T-cell (primary cell): ENCODE results near the gene REEP6. TPM values are rescaled to one million over a fixed set of nuclear protein-coding genes. Genes with fewer than 3 reads are reported as not detected.

ENCODE experiments used
- ATAC-seq, 4 experiments: fragments of 200-7000 bp in 3 of 4; fragments of 150-1000 bp in 1 of 4; cut with Tn5 transposase; replicated peaks in 1 of 4; 1 replicate in 3 of 4; 2 replicates in 1 of 4; pipeline ENCODE4 v1.10.0; 2021; ENCODE audit warnings: moderate library complexity in 3 of 4, mild to moderate bottlenecking in 2 of 4, moderate number of reproducible peaks in 1 of 4
- CTCF ChIA-PET, 2 donors: fragments of 300-600 bp; sonication (Branson Sonifier 250); formaldehyde crosslinking; loops; one replicate each; lab custom pipeline; 2022; ENCODE audit warnings: antibody characterized with exemption in 2 of 2; lab: Charles Lee
- POLR2A ChIA-PET, 2 donors: fragments of 300-600 bp; sonication (Branson Sonifier 250); formaldehyde crosslinking; loops; one replicate each; lab custom pipeline; 2022; ENCODE audit warnings: antibody characterized with exemption in 2 of 2; lab: Charles Lee
- DNase-seq, 35 experiments: peaks; one replicate each; pipeline versions ENCODE4 v3.0.0 to v3.0.0-alpha.2; 2013 to 2023
- H3K27ac ChIP-seq: one replicate; pipeline ENCODE4 v1.5.1; 2013; ENCODE audit warnings: low read length
- H3K27me3 ChIP-seq, 2 experiments: replicated peaks in 1 of 2; 1 replicate in 1 of 2; 2 replicates in 1 of 2; pipeline versions ENCODE4 v1.6.1 to v1.7.0; 2013; ENCODE audit warnings: low read length in 1 of 2, mixed read lengths in 1 of 2; ENCODE audit not compliant: control insufficient read depth in 2 of 2, insufficient read depth in 2 of 2; ENCODE audit errors: extremely low read depth in 1 of 2
- H3K36me3 ChIP-seq, 2 donors: 1 replicate in 1 of 2; 2 replicates in 1 of 2; pipeline versions ENCODE4 v1.6.1 to v1.7.0; 2013; ENCODE audit warnings: low read length in 1 of 2; ENCODE audit not compliant: control insufficient read depth in 2 of 2, insufficient read depth in 1 of 2; ENCODE audit errors: extremely low read depth in 1 of 2
- H3K4me1 ChIP-seq, 2 experiments: 1 replicate in 1 of 2; 2 replicates in 1 of 2; pipeline versions ENCODE4 v1.6.1 to v1.7.0; 2013; ENCODE audit warnings: low read length in 2 of 2, mixed read lengths in 1 of 2; ENCODE audit not compliant: insufficient read depth in 2 of 2, control insufficient read depth in 1 of 2; ENCODE audit errors: extremely low read depth in 1 of 2
- H3K4me3 ChIP-seq, 2 donors: 1 replicate in 1 of 2; 2 replicates in 1 of 2; pipeline versions ENCODE4 v1.5.1 to v1.7.0; 2013; ENCODE audit warnings: mild to moderate bottlenecking in 2 of 2, low read length in 1 of 2, moderate library complexity in 1 of 2; ENCODE audit not compliant: control insufficient read depth in 1 of 2; ENCODE audit errors: extremely low read depth in 1 of 2
- H3K9me3 ChIP-seq: 2 replicates; pipeline ENCODE4 v1.7.0; 2013
- H3K27ac Mint-ChIP-seq, 2 donors: one replicate each; pipeline ENCODE4 v1.8.0; 2020 to 2021; ENCODE audit warnings: mild to moderate bottlenecking in 2 of 2, mixed read lengths in 2 of 2
- H3K27me3 Mint-ChIP-seq, 2 donors: one replicate each; pipeline ENCODE4 v1.8.0; 2021 to 2022; ENCODE audit warnings: mixed read lengths in 2 of 2
- H3K36me3 Mint-ChIP-seq: one replicate; pipeline ENCODE4 v1.8.0; 2021; ENCODE audit warnings: mixed read lengths
- H3K4me1 Mint-ChIP-seq, 3 donors: one replicate each; pipeline ENCODE4 v1.8.0; 2020 to 2022; ENCODE audit warnings: mixed read lengths in 3 of 3, mild to moderate bottlenecking in 1 of 3
- H3K4me3 Mint-ChIP-seq, 3 donors: one replicate each; pipeline ENCODE4 v1.8.0; 2020 to 2022; ENCODE audit warnings: mild to moderate bottlenecking in 3 of 3, mixed read lengths in 3 of 3, moderate library complexity in 3 of 3
- H3K9me3 Mint-ChIP-seq, 3 donors: one replicate each; pipeline ENCODE4 v1.8.0; 2020 to 2022; ENCODE audit warnings: mixed read lengths in 3 of 3
- WGBS: methylation state at CpG from one replicate; pipeline ENCODE4 v1.1.5; 2013; ENCODE audit warnings: missing lambda C conversion rate; ENCODE audit not compliant: insufficient coverage; 5-methylcytosine and 5-hydroxymethylcytosine counted together
- total RNA-seq, 35 experiments: library from RNA in 6 of 35; stranded (reverse) in 6 of 35; fragments of 120-200 nt in 1 of 35; gene quantifications; one replicate each; pipeline versions ENCODE4 v1.2.1 to v1.2.4 and lab custom pipeline; 2013 to 2026

The REEP6 gene
- total RNA-seq, 5 donors from 2014 or later (not counting 1 experiment from before 2014, with no cell fraction given), result 2.2 to 6.9 (median 5.5) TPM

DNA sequence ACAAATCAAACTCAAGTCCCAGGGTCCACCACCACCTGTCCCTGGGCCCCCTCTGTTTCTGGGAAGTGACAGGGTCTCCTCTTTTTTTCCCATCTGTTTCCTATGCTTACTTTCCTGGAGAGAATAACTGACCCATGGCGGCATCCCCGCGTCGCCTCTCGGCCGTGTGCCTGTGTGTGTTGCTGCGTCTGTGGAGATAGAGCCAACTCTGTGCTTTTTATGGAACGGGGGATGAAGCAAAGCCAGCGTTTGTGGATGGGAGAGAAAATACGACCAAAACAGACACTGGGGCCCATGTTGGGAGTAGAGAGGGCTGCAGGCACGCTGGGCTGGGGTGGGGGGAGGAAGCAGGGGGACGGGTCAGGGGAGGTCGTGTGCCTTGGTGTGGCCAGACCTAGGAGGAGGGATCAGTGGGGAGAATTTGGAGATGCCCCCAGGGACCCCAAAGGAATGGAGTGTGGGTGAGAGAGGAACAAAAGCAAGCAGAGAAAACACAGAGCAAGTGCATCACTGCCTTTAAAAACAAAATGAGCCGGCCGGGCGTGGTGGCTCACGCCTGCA lies 49.5 kb downstream of the REEP6 start:
- ChIA-PET CTCF (no interaction called here), POLR2A (no interaction called here)
- Histone ChIP-seq H3K4me3 (no peak overlapping the region), H3K4me1 (no peaks in the 10 kb centered on the region), H3K27ac (no peak overlapping the region), H3K9me3 (no peaks in the 10 kb centered on the region), H3K36me3 (no peaks in the 10 kb centered on the region), H3K27me3 (peaks cover 4 to 59% of the 10 kb centered on the region in 2 experiments)
- ATAC-seq, result no peak
- Mint-ChIP-seq H3K9me3 (no peaks in the 10 kb centered on the region), H3K27me3 (peaks cover 14 to 30% of the 10 kb centered on the region in 2 donors), H3K27ac (no peak overlapping the region), H3K4me1 (no peaks in the 10 kb centered on the region), H3K36me3 (no peaks in the 10 kb centered on the region), H3K4me3 (no peak overlapping the region)
- 45% methylated on average over 10 of the region's 17 CpGs for WGBS
- DNase-seq, result no peak

Other genes with a start within 250 kb of the REEP6 start
- 100 to 1,000 TPM; 117 to 233 (median 155) TPM for gene ATP5F1D, start 249.4 kb upstream of the REEP6 start, total RNA-seq
- 100 to 1,000 TPM in 1 of 5 donors, 10 to 100 TPM in 4; 54.0 to 161 (median 66.9) TPM for gene MIDN, start 242.6 kb upstream of the REEP6 start, total RNA-seq
- 100 to 1,000 TPM; 477 to 682 (median 657) TPM for gene CIRBP, start 221.8 kb upstream of the REEP6 start, total RNA-seq
- 10 to 100 TPM; 42.1 to 69.8 (median 60.4) TPM for gene FAM174C, start 215.7 kb upstream of the REEP6 start, total RNA-seq
- under 1 TPM in 1 of 5 donors, not detected in 4; 0.38 TPM for gene EFNA2, start 205.3 kb upstream of the REEP6 start, total RNA-seq
- 10 to 100 TPM; 50.3 to 85.5 (median 79.6) TPM for gene NDUFS7, start 107.3 kb upstream of the REEP6 start, total RNA-seq
- gene GAMT, start 89.6 kb upstream of the REEP6 start, total RNA-seq, result 10 to 100 TPM; 11.8 to 18.1 (median 13.7) TPM
- gene DAZAP1, start 83.6 kb upstream of the REEP6 start, total RNA-seq, result 100 to 1,000 TPM; 153 to 170 (median 161) TPM
- 1,000 to 10,000 TPM; 1,731 to 2,353 (median 2,282) TPM for gene RPS15, start 52.8 kb upstream of the REEP6 start, total RNA-seq
- under 1 TPM; 0.08 to 0.29 (median 0.13) TPM for gene APC2, start 41.1 kb upstream of the REEP6 start, total RNA-seq
- 10 to 100 TPM; 30.8 to 76.2 (median 71.4) TPM for gene C19orf25, start 12.0 kb upstream of the REEP6 start, total RNA-seq
- gene PCSK4, start 831 bp upstream of the REEP6 start, total RNA-seq, result 1 to 10 TPM; 5.2 to 9.8 (median 5.6) TPM
- 1 to 10 TPM; 5.7 to 7.9 (median 6.9) TPM for gene ADAMTSL5, start 21.8 kb downstream of the REEP6 start, total RNA-seq
- not detected for gene PLK5, start 32.9 kb downstream of the REEP6 start, total RNA-seq
- gene MEX3D, start 77.1 kb downstream of the REEP6 start, total RNA-seq, result 1 to 10 TPM; 2.1 to 7.7 (median 6.2) TPM
- gene MBD3, start 101.7 kb downstream of the REEP6 start, total RNA-seq, result 10 to 100 TPM; 51.8 to 80.3 (median 75.5) TPM
- 100 to 1,000 TPM; 127 to 168 (median 148) TPM for gene UQCR11, start 114.3 kb downstream of the REEP6 start, total RNA-seq
- 100 to 1,000 TPM in 2 of 5 donors, 10 to 100 TPM in 3; 63.3 to 107 (median 94.6) TPM for gene TCF3, start 161.4 kb downstream of the REEP6 start, total RNA-seq